PFSK-1 (cell line): ENCODE data around the gene ECHDC1.

Source experiments
- FOXP2 ChIP-seq: optimal IDR thresholded peaks from 2 replicates; pipeline ENCODE3; 2011; ENCODE audit warnings: borderline replicate concordance, control low read depth, inconsistent platforms; ENCODE audit not compliant: insufficient read depth; ENCODE audit errors: extremely low read length, extremely low read depth
- POLR2AphosphoS5 ChIP-seq: IDR thresholded peaks from 2 replicates; pipeline ENCODE4 v1.6.1; 2012; ENCODE audit warnings: low read depth, mild to moderate bottlenecking, control low read depth, low read length, moderate library complexity
- SIN3A ChIP-seq: IDR thresholded peaks from 2 replicates; pipeline ENCODE4 v1.6.1; 2012; ENCODE audit warnings: mild to moderate bottlenecking, low read length, moderate library complexity, borderline replicate concordance; ENCODE audit not compliant: insufficient read depth
- TAF1 ChIP-seq: IDR thresholded peaks from 2 replicates; pipeline ENCODE4 v1.6.1; 2012; ENCODE audit warnings: low read length, control low read depth, borderline replicate concordance; ENCODE audit not compliant: insufficient read depth
- TF ChIP-seq, protein P1 (sequence below), 2 experiments: IDR thresholded peaks; 2 replicates each; pipeline versions ENCODE4 v1.6.1 to v1.8.0; 2011 to 2012; ENCODE audit warnings: low read depth in 2 of 2, low read length in 2 of 2, control low read depth in 1 of 2, inconsistent platforms in 1 of 2, mild to moderate bottlenecking in 1 of 2, moderate library complexity in 1 of 2; ENCODE audit not compliant: insufficient read depth in 1 of 2

DNA sequence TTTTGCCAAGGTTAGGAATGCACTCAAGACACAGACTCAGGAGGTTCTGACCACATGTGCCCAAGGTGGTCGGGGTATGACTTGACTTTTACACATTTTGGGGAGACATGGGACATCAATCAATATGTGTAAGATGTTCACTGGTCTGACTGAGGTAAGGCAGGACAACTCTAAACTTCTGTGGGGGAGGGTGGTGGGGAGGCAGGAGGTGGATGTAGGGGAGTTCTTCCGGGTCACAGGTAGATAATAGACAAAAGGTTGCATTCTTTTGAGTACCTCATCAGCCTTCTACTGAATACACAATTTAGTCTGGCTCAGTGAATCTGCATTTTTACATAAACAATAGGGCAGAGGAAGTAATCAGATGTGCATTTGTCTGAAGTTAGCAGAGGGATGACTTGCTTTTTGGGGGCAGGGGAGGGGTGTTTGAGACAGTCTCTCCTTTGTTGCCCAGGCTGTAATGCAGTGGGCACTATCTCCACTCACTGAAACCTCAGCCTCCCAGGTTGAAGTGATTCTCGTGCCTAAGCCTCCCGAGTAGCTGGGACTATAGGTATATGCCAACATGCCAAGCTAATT lies 10.9 kb downstream of the ECHDC1 start:
- no peak for TF ChIP-seq POLR2AphosphoS5
- TF ChIP-seq TAF1: no peak
- no peak for TF ChIP-seq FOXP2
- TF ChIP-seq, protein P1, sequence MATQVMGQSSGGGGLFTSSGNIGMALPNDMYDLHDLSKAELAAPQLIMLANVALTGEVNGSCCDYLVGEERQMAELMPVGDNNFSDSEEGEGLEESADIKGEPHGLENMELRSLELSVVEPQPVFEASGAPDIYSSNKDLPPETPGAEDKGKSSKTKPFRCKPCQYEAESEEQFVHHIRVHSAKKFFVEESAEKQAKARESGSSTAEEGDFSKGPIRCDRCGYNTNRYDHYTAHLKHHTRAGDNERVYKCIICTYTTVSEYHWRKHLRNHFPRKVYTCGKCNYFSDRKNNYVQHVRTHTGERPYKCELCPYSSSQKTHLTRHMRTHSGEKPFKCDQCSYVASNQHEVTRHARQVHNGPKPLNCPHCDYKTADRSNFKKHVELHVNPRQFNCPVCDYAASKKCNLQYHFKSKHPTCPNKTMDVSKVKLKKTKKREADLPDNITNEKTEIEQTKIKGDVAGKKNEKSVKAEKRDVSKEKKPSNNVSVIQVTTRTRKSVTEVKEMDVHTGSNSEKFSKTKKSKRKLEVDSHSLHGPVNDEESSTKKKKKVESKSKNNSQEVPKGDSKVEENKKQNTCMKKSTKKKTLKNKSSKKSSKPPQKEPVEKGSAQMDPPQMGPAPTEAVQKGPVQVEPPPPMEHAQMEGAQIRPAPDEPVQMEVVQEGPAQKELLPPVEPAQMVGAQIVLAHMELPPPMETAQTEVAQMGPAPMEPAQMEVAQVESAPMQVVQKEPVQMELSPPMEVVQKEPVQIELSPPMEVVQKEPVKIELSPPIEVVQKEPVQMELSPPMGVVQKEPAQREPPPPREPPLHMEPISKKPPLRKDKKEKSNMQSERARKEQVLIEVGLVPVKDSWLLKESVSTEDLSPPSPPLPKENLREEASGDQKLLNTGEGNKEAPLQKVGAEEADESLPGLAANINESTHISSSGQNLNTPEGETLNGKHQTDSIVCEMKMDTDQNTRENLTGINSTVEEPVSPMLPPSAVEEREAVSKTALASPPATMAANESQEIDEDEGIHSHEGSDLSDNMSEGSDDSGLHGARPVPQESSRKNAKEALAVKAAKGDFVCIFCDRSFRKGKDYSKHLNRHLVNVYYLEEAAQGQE (IDR thresholded peaks at IDR 0.05; ENCODE audit: insufficient read depth in 1 of 2, low read depth in 2 of 2, low read length in 2 of 2): no peak
- no peak for TF ChIP-seq SIN3A
